Spleen (tissue), 11 donors: ENCODE data around the gene TMEM63B. TPM values are rescaled to one million over a fixed set of nuclear protein-coding genes. Genes with fewer than 3 reads are reported as not detected.
"Not testable (repeated sequence)": the region's sequence is repeated elsewhere in the genome, so short reads cannot be mapped to it uniquely, and the experiment has no call there.

ENCODE experiments used
- DNase-seq: peaks from one replicate; pipeline ENCODE4 v3.0.0-alpha.2; 2020
- H3K27ac ChIP-seq, 8 donors: fragments of 200-600 bp; sonication (generic) in 7 of 8; 1 replicate in 4 of 8; 2 replicates in 4 of 8; pipeline versions ENCODE4 v1.5.0 to v1.8.0; 2016 to 2021; ENCODE audit warnings: inconsistent platforms in 4 of 8, mild to moderate bottlenecking in 4 of 8, moderate library complexity in 1 of 8
- H3K27me3 ChIP-seq, 7 donors: fragments of 200-600 bp; sonication (generic) in 6 of 7; replicated peaks in 1 of 7; 1 replicate in 4 of 7; 2 replicates in 3 of 7; pipeline versions ENCODE4 v1.5.0 to v1.8.0; 2016 to 2021; ENCODE audit warnings: inconsistent platforms in 3 of 7, mild to moderate bottlenecking in 1 of 7
- H3K36me3 ChIP-seq, 6 donors: fragments of 200-600 bp; sonication (generic) in 5 of 6; 1 replicate in 4 of 6; 2 replicates in 2 of 6; pipeline versions ENCODE4 v1.5.0 to v1.8.0; 2016 to 2021; ENCODE audit warnings: inconsistent platforms in 2 of 6
- H3K4me1 ChIP-seq, 6 donors: fragments of 200-600 bp; sonication (generic) in 5 of 6; 1 replicate in 3 of 6; 2 replicates in 3 of 6; pipeline versions ENCODE4 v1.5.0 to v1.8.0; 2016 to 2021; ENCODE audit warnings: inconsistent platforms in 3 of 6
- H3K4me3 ChIP-seq, 8 donors: fragments of 200-600 bp; sonication (generic) in 7 of 8; 1 replicate in 4 of 8; 2 replicates in 4 of 8; pipeline versions ENCODE4 v1.5.0 to v1.8.0; 2016 to 2021; ENCODE audit warnings: inconsistent platforms in 4 of 8, mild to moderate bottlenecking in 4 of 8, moderate library complexity in 2 of 8
- H3K9me3 ChIP-seq, 8 donors: fragments of 200-600 bp; sonication (generic) in 7 of 8; 1 replicate in 4 of 8; 2 replicates in 4 of 8; pipeline versions ENCODE4 v1.5.0 to v1.8.0; 2016 to 2021; ENCODE audit warnings: inconsistent platforms in 4 of 8
- CTCF ChIP-seq, 11 experiments: fragments of 200-600 bp in 7 of 11; fragments of 450-650 bp in 4 of 11; sonication (generic) in 4 of 11; IDR thresholded peaks in 8 of 11; conservative IDR thresholded peaks in 3 of 11; 1 replicate in 7 of 11; 2 replicates in 4 of 11; pipeline versions ENCODE4 v1.4.0 to v1.8.0; 2016 to 2021; ENCODE audit warnings: antibody characterized with exemption in 11 of 11, inconsistent platforms in 4 of 11, mild to moderate bottlenecking in 1 of 11
- POLR2A ChIP-seq, 3 donors: fragments of 450-650 bp; IDR thresholded peaks; one replicate each; pipeline ENCODE4 v1.5.1; 2017; ENCODE audit warnings: antibody characterized with exemption in 3 of 3, mild to moderate bottlenecking in 1 of 3
- POLR2AphosphoS5 ChIP-seq, 3 donors: sonication (generic); formaldehyde crosslinking; IDR thresholded peaks; one replicate each; pipeline ENCODE4 v1.5.1; 2017; ENCODE audit warnings: antibody characterized with exemption in 3 of 3
- WGBS, 5 donors: extraction: QIAGEN DNeasy Blood & Tissue Kit in 3 of 5; methylation state at CpG; one replicate each; pipeline versions ENCODE4 v1.1.5 to v1.1.7; 2013 to 2018; 5-methylcytosine and 5-hydroxymethylcytosine counted together
- intact Hi-C: fragments of 100-400 bp; cut with DNase I; formaldehyde crosslinking; loops from one replicate; pipeline ENCODE4 v1.15.0; 2023; ENCODE audit warnings: low total_unique reads
- polyA plus RNA-seq, 3 donors: library from polyadenylated mRNA; stranded (reverse); fragments of 200-250 nt; gene quantifications; one replicate each; pipeline ENCODE4 v1.2.1, GENCODE V29; 2013
- total RNA-seq, 7 donors: library from RNA; depleted of rRNA in 3 of 7; stranded (reverse); fragments of >200 nt in 3 of 7; fragmentation: NEBNext Ultra II Directional in 4 of 7; extraction: Animal tissue kit (Norgen Biotek cat#: 25700) in 4 of 7; gene quantifications; one replicate each; pipeline versions ENCODE4 v1.1.0 to v1.2.1, GENCODE V29; 2016 to 2021
- donor health status: healthy with polysubstance abuse.
- donor health status: DM: no; HTN: no; CAD: no; lungs with moderate emphysema.
- donor health status: DM: no; HTN: no; CAD: no.
- donor health status: Bipolar disorder and iron deficiency.
- donor health status: healthy.
- donor health status: DM: no; HTN: no; CAD: no.
- donor health status: DM: yes; HTN: yes; CAD: no.

The TMEM63B gene
- total and polyA plus RNA-seq, 10 donors: 2.8 to 24.8 (median 18.3) TPM

GRCh38 chr6:44093066-44093465 lies 34.3 kb upstream of the TMEM63B start:
- no peak overlapping the region for H3K4me3 ChIP-seq
- peaks cover 0 to 8% (median 0%) of the 10 kb centered on the region in 6 donors for H3K4me1 ChIP-seq
- no peak for TF ChIP-seq POLR2A (IDR thresholded peaks at IDR 0.05)
- TF ChIP-seq POLR2AphosphoS5 (IDR thresholded peaks at IDR 0.05): no peak
- TF ChIP-seq CTCF (IDR thresholded peaks at IDR 0.05 in 8 of 11, conservative IDR thresholded peaks at IDR 0.05 in 3 of 11): no peak
- intact Hi-C loops: loop anchor here (10.0 kb wide), 1 partner anchor 142 kb away; no protein-coding TSS in a partner anchor
- no peak overlapping the region for H3K27ac ChIP-seq
- no peaks in the 10 kb centered on the region for H3K9me3 ChIP-seq
- H3K27me3 ChIP-seq: no peaks in the 10 kb centered on the region
- DNase-seq: no peak
- 93 to 97% (median 94%) methylated on average over 5 of the region's 5 CpGs for WGBS, 5 donors
- H3K36me3 ChIP-seq: peaks cover 0 to 22% (median 3%) of the 10 kb centered on the region in 6 donors

GRCh38 chr6:44093750-44094402 lies 33.5 kb upstream of the TMEM63B start:
- WGBS, 5 donors: 84 to 98% (median 92%) methylated on average over 6 of the region's 6 CpGs

GRCh38 chr6:44094403-44095242 lies 32.7 kb upstream of the TMEM63B start:
- intact Hi-C loops: loop anchor here (10.0 kb wide), 1 partner anchor 140 kb away; no protein-coding TSS in a partner anchor
- 75 to 86% (median 79%) methylated on average over 10 of the region's 10 CpGs for WGBS, 5 donors
- TF ChIP-seq POLR2AphosphoS5 (IDR thresholded peaks at IDR 0.05): no peak
- TF ChIP-seq POLR2A (IDR thresholded peaks at IDR 0.05): no peak
- no peak for TF ChIP-seq CTCF (IDR thresholded peaks at IDR 0.05 in 8 of 11, conservative IDR thresholded peaks at IDR 0.05 in 3 of 11)

More at GRCh38 chr6:44093750-44094402, 33.5 kb upstream of the TMEM63B start:
- peaks cover 0 to 24% (median 3%) of the 10 kb centered on the region in 6 donors for H3K36me3 ChIP-seq
- TF ChIP-seq CTCF (IDR thresholded peaks at IDR 0.05 in 8 of 11, conservative IDR thresholded peaks at IDR 0.05 in 3 of 11): no peak
- TF ChIP-seq POLR2AphosphoS5 (IDR thresholded peaks at IDR 0.05): no peak
- TF ChIP-seq POLR2A (IDR thresholded peaks at IDR 0.05): no peak
- no peaks in the 10 kb centered on the region for H3K27me3 ChIP-seq
- no peak for DNase-seq
- intact Hi-C loops: loop anchor here (10.0 kb wide), 1 partner anchor 141 kb away; no protein-coding TSS in a partner anchor
- no peaks in the 10 kb centered on the region for H3K9me3 ChIP-seq
- H3K4me3 ChIP-seq: no peak overlapping the region
- peaks cover 0 to 8% (median 0%) of the 10 kb centered on the region in 6 donors for H3K4me1 ChIP-seq
- no peak overlapping the region for H3K27ac ChIP-seq

GRCh38 chr6:44095243-44095623 lies 32.1 kb upstream of the TMEM63B start:
- not testable (repeated sequence) for DNase-seq, H3K4me3 ChIP-seq, H3K27ac ChIP-seq, H3K9me3 ChIP-seq, H3K27me3 ChIP-seq, H3K4me1 ChIP-seq
- H3K36me3 ChIP-seq: peaks cover 0 to 29% (median 0%) of the 10 kb centered on the region in 6 donors
- intact Hi-C loops: loop anchor here (10.0 kb wide), 1 partner anchor 140 kb away; no protein-coding TSS in a partner anchor
- peak in 1 of 11 experiments; percentile 15 for TF ChIP-seq CTCF (IDR thresholded peaks at IDR 0.05 in 8 of 11, conservative IDR thresholded peaks at IDR 0.05 in 3 of 11)
- WGBS, 5 donors: 83 to 90% (median 85%) methylated on average over 6 of the region's 6 CpGs

More at GRCh38 chr6:44094403-44095242, 32.7 kb upstream of the TMEM63B start:
- DNase-seq: no peak
- H3K4me1 ChIP-seq: peaks cover 0 to 8% (median 0%) of the 10 kb centered on the region in 6 donors
- H3K27ac ChIP-seq: no peak overlapping the region
- H3K4me3 ChIP-seq: no peak overlapping the region
- H3K27me3 ChIP-seq: no peaks in the 10 kb centered on the region
- no peaks in the 10 kb centered on the region for H3K9me3 ChIP-seq
- H3K36me3 ChIP-seq: peaks cover 0 to 24% (median 0%) of the 10 kb centered on the region in 6 donors
